ENCODE data around the gene ENAH. TPM values are rescaled to one million over a fixed set of nuclear protein-coding genes. Genes with fewer than 3 reads are reported as not detected.

The ENAH gene
- total RNA-seq, 6 experiments from 2014 or later = 9.0 to 33.2 (median 20.8) TPM

DNA sequence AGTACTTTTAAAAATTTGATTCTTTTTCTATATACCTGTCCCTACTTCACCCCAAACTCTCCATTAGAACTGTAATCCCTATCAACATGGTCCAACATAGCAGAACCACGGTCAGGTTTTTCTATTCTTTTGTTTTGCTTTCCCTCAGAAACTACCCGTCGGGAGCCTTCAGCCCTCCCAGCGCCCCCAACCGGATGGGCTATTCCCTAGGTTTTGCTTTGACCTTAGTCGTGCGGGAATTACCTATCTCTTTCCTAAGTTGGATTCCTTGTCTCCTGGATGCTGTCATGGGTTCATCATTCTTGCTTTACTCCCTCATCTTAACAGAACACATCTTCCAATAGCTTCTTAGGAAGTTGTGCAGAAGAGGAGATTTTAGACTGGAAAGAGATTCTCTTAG lies 127.5 kb downstream of the ENAH start:
- Histone ChIP-seq H3K4me3 (no peak overlapping the region), H3K27me3 (no peaks in the 10 kb centered on the region), H3K9me3 (no peaks in the 10 kb centered on the region), H3K27ac (no peak overlapping the region), H3K36me3 (no peaks in the 10 kb centered on the region), H3K4me1 (no peaks in the 10 kb centered on the region)
- DNase-seq (no peak), ATAC-seq (no peak)
- TF ChIP-seq POLR2A (IDR thresholded peaks at IDR 0.05) = no peak
- TF ChIP-seq, protein P1, sequence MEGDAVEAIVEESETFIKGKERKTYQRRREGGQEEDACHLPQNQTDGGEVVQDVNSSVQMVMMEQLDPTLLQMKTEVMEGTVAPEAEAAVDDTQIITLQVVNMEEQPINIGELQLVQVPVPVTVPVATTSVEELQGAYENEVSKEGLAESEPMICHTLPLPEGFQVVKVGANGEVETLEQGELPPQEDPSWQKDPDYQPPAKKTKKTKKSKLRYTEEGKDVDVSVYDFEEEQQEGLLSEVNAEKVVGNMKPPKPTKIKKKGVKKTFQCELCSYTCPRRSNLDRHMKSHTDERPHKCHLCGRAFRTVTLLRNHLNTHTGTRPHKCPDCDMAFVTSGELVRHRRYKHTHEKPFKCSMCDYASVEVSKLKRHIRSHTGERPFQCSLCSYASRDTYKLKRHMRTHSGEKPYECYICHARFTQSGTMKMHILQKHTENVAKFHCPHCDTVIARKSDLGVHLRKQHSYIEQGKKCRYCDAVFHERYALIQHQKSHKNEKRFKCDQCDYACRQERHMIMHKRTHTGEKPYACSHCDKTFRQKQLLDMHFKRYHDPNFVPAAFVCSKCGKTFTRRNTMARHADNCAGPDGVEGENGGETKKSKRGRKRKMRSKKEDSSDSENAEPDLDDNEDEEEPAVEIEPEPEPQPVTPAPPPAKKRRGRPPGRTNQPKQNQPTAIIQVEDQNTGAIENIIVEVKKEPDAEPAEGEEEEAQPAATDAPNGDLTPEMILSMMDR (IDR thresholded peaks at IDR 0.05) = no peak
- intact Hi-C loops (cut with DNase I) = no loop called here
- 93% methylated on average over 7 of the region's 7 CpGs for WGBS (ENCODE audit: insufficient coverage, low coverage, low lambda C conversion rate, missing lambda C conversion rate)

DNA sequence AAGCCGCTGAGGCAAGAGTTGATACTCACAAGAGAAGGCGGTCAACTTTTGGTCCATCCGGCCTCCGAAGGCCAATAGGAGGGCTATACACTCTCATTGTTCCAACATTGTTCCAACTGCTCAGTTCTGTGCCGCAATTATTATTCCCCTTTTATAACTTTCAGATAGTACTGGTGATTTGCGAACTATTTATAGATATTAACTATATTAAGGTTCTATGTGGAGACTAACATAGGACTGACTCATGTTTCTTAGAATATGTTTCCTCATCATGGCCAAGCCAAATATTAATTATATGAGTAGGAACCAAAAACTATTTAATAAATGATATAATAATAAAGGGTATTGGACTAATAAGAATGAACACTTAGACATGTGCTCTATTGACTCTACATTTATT lies 128.4 kb downstream of the ENAH start:
- WGBS (ENCODE audit: insufficient coverage, low coverage, low lambda C conversion rate, missing lambda C conversion rate) = 96% methylated on average over 2 of the region's 6 CpGs
- H3K36me3 ChIP-seq = no peaks in the 10 kb centered on the region
- no peak overlapping the region for H3K4me3 ChIP-seq
- H3K4me1 ChIP-seq = no peaks in the 10 kb centered on the region
- ATAC-seq (no peak), DNase-seq (no peak)
- intact Hi-C loops (cut with DNase I) = no loop called here
- no peaks in the 10 kb centered on the region for H3K27me3 ChIP-seq
- no peaks in the 10 kb centered on the region for H3K9me3 ChIP-seq
- TF ChIP-seq POLR2A (IDR thresholded peaks at IDR 0.05) = no peak
- TF ChIP-seq, protein P1 (IDR thresholded peaks at IDR 0.05) = no peak
- no peak overlapping the region for H3K27ac ChIP-seq

DNA sequence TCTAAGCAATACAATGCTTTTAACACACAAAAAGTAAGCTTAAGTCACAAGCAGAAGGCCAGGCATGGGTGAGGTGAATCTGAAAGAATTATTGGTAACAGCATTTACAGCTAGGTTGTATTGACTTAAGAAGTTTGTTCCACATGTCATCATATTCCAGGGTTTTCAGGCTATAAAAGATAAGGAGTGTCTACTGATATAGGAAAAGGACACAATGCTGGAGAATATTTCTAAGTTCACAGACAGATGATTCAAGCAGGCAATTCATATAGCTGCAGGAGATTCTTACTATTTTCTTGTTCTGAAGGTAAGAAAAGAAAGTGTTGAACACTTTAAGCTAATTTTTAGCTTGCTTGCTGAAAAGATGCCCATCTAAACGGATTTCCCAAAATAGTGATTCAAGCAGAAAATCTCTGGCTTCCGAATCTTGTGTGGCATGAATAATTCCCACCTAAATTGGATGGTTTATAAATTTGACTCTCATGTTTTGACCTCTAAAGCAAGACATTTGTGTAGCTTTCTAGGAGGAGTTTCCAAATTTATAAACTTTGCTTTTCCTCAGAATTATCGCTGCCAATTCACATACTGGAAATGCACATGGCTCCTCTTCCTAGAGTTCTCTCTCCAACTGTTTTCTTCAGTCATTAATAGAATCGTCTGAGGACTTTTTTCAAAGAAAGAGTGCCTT lies 129.5 kb downstream of the ENAH start:
- intact Hi-C loops (cut with DNase I) = no loop called here
- WGBS (ENCODE audit: insufficient coverage, low coverage, low lambda C conversion rate, missing lambda C conversion rate) = 87% methylated on average over 4 of the region's 4 CpGs

DNA sequence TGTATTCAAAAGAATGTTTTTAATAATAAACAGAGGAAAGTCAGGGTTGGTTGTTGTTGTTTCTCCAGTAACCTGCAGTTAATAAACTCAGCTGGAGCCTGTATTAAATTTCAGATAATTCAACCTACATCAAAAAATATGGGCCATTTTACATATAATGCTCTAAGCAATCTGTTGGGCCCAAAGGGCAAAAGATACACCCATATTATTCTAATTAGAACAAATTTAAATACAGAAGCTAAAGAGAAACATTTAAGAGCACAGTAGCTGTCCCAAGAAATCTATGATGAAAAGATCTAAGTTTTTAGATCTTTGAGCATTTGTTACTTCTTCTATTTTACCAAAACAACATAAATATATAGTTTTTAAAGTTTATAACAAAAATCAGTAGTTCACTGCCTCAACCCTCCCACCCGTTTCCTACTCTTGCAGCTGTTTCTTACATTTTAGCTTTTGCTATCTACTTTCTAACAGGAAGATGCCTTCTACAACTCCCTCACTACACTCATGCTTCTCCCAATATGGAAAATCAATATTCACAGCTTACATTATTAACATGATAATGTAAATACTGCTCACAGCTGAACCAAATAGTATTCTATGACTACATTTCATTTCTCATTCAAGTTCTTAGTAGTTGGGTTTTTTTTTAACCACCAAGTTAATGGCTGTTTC lies 130.2 kb downstream of the ENAH start:
- H3K27ac ChIP-seq = no peak overlapping the region
- intact Hi-C loops (cut with DNase I) = no loop called here
- no peaks in the 10 kb centered on the region for H3K9me3 ChIP-seq
- TF ChIP-seq, protein P1 (IDR thresholded peaks at IDR 0.05) = no peak
- TF ChIP-seq POLR2A (IDR thresholded peaks at IDR 0.05) = no peak
- DNase-seq (no peak), ATAC-seq (no peak)
- WGBS (ENCODE audit: insufficient coverage, low coverage, low lambda C conversion rate, missing lambda C conversion rate) = 79% methylated on average over 1 of the region's 1 CpG
- H3K4me3 ChIP-seq = no peak overlapping the region
- H3K4me1 ChIP-seq = no peaks in the 10 kb centered on the region
- H3K27me3 ChIP-seq = no peaks in the 10 kb centered on the region
- no peaks in the 10 kb centered on the region for H3K36me3 ChIP-seq

More for the DNA sequence above, 129.5 kb downstream of the ENAH start:
- H3K36me3 ChIP-seq = no peaks in the 10 kb centered on the region
- H3K4me3 ChIP-seq = no peak overlapping the region
- ATAC-seq (no peak), DNase-seq (no peak)
- H3K4me1 ChIP-seq = no peaks in the 10 kb centered on the region
- TF ChIP-seq, protein P1 (IDR thresholded peaks at IDR 0.05) = no peak
- no peak for TF ChIP-seq POLR2A (IDR thresholded peaks at IDR 0.05)
- no peak overlapping the region for H3K27ac ChIP-seq
- H3K9me3 ChIP-seq = no peaks in the 10 kb centered on the region
- no peaks in the 10 kb centered on the region for H3K27me3 ChIP-seq
